Measurements from ENCODE around the gene DOLK.
A peak's percentile ranks its signal among the peaks of the same experiment; 100 is the strongest.

DOLK gene

DNA sequence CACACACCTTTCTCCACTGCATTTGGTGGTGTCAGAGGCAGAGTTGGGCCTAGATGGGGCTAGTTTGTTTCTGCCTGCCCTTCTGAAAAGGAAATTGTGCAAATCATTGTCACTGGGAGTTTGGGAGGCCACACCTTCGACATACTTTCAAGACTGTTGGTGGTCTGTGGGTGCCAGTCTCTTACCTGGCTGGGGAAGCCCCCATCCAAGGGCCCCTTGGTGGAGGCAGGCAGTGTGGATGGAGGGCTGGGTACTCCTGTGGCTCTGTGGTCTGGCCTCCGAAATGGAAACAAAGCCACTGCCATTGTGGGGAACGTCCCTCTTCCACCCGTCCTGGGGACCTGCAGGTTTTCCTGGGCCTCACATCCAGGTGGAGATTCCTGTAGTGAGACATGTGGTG is 37.5 kb downstream of the DOLK start:
- no peak for DNase-seq (ENCODE audit: extremely low read depth in 1 of 2, low read depth in 1 of 2)

DNA sequence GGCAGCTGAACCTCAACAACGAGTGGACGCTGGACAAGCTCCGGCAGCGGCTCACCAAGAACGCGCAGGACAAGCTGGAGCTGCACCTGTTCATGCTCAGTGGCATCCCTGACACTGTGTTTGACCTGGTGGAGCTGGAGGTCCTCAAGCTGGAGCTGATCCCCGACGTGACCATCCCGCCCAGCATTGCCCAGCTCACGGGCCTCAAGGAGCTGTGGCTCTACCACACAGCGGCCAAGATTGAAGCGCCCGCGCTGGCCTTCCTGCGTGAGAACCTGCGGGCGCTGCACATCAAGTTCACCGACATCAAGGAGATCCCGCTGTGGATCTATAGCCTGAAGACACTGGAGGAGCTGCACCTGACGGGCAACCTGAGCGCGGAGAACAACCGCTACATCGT is 39.0 kb downstream of the DOLK start:
- no peak for DNase-seq (ENCODE audit: extremely low read depth in 1 of 2, low read depth in 1 of 2)

- no peak for DNase-seq (ENCODE audit: extremely low read depth in 1 of 2, low read depth in 1 of 2)
Measured at GRCh38 chr9:128906741-128907140, 40.7 kb downstream of the DOLK start.

DNA sequence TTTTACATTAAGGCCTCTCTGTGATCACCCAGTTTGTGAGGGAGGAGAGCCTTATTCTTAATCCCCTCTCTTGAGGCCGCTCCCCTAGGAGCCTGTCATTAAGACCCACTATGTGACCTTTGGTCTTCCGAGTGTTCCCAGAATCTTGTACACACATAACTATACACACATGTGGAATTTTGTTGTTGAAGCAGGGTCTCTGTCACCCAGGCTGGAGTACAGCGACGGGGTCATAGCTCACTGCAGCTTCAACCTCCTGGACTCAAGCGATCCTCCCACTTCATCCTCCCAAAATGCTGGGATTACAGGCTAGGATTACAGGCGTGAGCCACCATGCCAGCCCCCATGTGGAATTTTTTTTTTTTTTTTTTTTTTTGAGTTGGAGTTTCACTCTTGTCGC is 41.4 kb downstream of the DOLK start:
- no peak for DNase-seq (ENCODE audit: extremely low read depth in 1 of 2, low read depth in 1 of 2)

DNA sequence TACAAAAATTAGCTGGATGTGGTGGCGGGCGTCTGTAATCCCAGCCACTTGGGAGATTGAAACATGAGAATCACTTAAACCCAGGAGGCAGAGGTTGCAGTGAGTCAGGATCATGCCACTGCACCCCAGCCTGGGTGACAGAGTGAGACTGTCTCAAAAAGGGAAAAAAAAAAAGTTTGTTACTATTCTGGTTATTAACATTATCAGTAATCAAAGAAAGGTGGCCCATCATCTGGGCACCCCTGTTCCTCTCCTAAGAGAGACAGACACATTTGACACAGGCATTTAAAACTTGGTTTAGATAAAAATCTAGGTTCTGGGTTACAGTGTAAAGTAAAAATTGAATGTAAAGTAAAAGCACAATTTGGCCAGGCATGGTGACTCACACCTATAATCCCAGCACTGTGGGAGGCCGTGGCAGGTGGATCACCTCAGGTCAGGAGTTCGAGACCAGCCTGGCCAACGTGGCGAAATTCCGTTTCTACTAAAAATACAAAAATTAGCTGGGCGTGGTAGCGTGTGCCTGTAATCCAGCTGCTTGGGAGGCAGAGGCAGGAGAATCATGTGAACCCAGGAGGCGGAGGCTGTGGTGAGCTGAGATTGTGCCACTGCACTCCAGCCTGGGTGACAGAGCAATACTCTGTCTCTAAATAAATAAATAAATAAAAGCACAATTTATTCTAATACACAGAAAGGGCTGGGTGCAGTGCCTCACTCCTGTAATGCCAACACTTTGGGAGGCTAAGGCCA is 43.4 kb downstream of the DOLK start:
- DNase-seq (ENCODE audit: extremely low read depth in 1 of 2, low read depth in 1 of 2), result no peak

DNA sequence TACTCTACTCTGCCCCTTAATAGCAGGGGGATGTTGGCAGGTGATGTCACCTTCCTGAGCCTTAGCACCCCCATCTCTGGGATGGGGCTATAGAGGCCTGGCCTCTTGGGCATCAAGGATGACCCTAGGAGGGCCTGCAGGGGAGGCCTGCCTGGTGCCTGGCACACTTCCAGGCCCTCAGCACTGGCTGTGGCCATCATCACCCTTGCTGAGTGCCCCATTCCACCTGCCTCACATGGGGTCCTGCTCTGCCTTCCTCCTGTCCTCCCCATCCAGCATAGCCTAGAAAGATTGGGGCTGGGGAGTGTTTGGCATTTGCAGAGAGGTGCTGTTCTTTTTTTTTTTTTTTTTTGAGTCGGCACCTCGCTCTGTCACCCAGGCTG is 44.3 kb downstream of the DOLK start:
- no peak for DNase-seq (ENCODE audit: extremely low read depth in 1 of 2, low read depth in 1 of 2)

GRCh38 chr9:128902351-128903078 is 44.9 kb downstream of the DOLK start:
- peak; percentile 74 to 78 for DNase-seq (ENCODE audit: extremely low read depth in 1 of 2, low read depth in 1 of 2)

- DNase-seq (ENCODE audit: extremely low read depth in 1 of 2, low read depth in 1 of 2), result no peak
Measured at GRCh38 chr9:128901822-128902221, 45.6 kb downstream of the DOLK start.

GRCh38 chr9:128901379-128901778 is 46.0 kb downstream of the DOLK start:
- DNase-seq (ENCODE audit: extremely low read depth in 1 of 2, low read depth in 1 of 2), result no peak

GRCh38 chr9:128899566-128900322 is 47.7 kb downstream of the DOLK start:
- DNase-seq (ENCODE audit: extremely low read depth in 1 of 2, low read depth in 1 of 2), result no peak

DNA sequence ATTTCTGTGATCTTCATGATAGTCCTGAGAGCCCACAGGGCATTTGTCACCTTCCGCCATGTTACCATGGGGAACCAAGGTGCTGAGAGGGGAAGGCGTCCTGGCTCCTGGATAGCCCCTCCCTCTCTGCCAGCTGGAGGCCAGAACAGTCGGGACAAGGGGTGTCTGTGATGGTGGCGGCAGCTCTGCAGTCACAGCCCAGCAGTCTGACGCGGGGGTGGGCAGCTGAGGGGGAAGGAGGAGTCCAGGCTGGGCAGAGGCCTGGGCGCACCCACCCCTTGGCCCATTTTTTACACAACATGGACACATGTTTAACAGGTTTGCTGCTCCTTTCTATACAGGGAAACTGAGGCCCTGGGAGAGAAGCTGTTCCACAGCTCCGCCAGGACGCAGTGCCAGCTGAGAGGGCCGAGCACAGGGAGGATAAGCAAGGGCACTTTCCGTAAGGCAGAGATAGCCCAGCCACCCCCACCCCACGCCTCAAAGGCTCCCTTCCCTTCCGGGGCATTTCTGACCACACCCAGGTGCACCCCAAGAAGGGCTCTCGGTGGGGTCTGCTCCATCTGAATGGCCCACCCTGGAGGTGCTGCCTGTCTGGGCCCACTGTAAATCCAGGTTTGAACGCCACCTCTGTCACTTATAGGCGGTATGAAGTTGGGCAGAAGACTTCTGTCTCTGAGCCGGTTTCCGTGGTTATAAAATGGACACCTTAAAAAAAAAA is 48.4 kb downstream of the DOLK start:
- no peak for DNase-seq (ENCODE audit: extremely low read depth in 1 of 2, low read depth in 1 of 2)

GRCh38 chr9:128898382-128898781 is 49.0 kb downstream of the DOLK start:
- no peak for DNase-seq (ENCODE audit: extremely low read depth in 1 of 2, low read depth in 1 of 2)

- no peak for DNase-seq (ENCODE audit: extremely low read depth in 1 of 2, low read depth in 1 of 2)
Measured at GRCh38 chr9:128895556-128895955, 51.8 kb downstream of the DOLK start.
